HG02610 (cell line): ENCODE results near the gene MARVELD1.

Experiments
- ATAC-seq: cut with Tn5 transposase; IDR thresholded peaks from one replicate; pipeline ENCODE4 v1.9.1; 2021; ENCODE audit warnings: mild to moderate bottlenecking, moderate library complexity; ENCODE audit not compliant: unreplicated experiment

Gene MARVELD1

DNA sequence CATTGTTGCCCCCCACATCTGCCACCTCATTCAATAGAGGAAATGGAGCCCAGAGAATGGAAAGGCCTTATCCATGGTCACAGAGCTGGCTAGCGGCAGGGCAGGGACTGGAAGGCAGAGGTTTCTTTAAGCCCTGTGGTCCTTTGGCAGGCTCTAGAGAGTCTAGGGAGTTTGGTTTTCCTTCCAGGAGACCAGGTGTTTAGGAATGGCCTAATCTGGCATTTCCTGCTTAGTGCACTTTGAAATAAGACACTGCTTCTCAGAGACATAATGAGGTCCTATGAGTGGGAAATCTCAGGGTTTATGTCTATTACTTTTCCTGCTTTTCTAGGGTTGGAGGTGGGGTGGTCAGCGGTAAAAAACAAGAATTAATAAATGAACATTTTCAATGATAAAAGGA lies 6.1 kb downstream of the MARVELD1 start:
- no peak for ATAC-seq

DNA sequence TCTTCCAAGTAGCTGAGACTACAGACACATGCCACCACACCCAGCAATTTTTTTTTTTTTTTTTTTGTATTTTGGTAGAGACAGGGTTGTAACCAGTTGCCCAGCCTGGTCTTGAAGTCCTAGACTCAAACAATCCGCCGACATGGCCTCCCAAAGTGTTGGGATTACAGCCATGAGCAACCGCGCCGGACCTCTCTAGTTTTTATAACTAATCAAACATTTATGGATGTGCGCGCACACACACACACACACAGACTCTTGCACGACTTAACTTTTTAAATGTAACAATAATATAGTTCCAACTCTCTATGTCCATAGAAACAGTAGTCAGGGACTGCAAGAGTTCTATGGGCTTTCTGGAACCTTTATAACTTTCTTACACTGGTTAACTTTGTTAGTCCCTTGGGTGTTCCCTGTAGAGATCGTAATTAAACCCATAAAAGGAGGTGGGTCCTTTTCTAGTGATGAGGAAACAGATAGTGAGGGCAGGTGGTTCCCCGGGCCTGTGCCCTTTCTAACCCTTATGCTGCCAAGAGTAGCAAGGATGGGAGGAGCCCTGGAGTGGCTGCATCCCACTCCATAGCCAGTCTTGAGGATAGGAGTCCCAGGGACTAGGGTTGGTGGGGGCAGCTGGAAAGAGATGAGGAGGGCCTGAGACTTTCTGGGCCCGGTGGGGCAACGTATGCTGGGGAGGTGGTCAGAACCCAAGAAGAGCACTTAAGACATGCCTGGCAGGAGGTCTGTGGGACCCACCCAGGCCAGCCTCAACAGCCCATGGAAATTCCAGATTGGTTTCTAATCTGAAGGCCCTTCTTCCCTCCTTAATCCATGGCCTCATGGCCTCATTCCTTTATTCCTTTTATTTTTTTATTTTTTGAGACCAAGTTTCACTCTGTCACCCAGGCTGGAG lies 8.6 kb downstream of the MARVELD1 start:
- ATAC-seq = no peak

DNA sequence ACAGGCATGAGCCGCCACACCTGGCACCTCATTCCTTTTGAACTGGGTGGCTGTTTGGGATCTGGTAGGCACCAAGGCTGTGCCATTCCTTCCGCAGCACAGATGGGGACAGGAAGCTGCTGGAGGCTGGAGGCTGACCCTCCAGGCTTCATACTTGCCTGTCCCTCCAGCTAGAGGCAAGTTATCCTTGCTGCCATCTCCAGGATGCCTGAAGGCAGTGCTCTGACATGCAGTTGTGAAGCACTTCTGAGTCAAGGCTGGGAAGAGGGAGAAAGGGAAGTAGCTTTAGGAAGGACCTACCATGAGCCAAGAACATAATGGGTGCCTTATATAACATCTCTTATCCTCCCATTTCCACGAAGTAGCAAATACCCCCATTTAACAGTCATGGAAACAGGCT lies 9.5 kb downstream of the MARVELD1 start:
- ATAC-seq = no peak

DNA sequence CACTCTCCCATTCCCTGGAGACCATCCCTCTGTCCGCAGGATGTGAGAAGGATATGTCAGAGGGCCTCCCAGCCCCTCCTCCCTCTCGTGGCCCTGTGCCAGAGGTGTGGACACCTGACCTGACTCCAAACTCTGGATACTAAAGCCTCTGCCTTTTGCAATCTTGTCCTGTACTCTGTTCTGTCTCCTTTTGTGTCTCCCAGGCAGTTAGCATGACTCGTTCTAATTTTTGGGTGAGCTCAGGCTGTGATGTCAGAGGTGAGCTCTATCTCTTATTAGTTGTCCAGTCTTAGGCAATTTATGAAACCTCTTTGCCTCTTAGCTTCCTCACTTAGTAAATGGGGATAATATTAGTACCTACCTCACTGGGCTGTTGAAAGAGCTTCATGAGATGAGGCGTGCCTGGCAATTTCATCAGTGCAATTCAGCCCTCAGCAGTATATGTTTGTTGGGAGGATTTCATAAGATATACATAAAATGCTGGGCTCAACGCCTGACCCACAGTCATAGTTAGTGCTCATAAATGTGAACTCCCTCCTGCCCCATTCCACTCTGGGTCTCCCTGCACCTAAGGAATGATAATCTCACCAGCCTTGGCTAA lies 10.9 kb downstream of the MARVELD1 start:
- ATAC-seq = no peak

DNA sequence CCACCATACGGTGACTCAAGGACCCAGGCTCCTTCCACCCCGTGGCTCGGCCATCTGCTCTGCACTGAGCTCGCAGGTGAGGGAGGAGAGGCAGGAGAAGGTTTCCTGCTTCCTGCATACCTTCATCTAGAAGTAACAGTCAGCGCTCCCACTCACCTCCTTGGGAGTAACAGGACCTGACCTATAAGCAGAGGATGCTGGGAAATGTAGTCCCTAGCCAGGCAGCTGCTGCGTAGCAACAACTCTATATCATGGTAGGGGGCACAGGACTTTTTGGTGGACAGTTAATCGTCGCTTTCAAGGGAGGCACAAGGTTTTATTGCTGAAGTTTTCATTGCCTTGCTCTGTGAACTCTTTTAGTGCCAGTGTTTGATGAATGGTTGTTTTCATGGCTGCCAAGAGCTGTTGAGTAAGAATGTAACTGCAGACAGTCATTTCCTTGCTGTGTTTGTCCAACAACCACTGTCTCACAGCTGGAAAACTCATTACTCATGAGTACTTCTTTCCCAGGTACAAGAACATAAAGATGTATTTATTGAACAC lies 13.2 kb downstream of the MARVELD1 start:
- ATAC-seq = no peak

DNA sequence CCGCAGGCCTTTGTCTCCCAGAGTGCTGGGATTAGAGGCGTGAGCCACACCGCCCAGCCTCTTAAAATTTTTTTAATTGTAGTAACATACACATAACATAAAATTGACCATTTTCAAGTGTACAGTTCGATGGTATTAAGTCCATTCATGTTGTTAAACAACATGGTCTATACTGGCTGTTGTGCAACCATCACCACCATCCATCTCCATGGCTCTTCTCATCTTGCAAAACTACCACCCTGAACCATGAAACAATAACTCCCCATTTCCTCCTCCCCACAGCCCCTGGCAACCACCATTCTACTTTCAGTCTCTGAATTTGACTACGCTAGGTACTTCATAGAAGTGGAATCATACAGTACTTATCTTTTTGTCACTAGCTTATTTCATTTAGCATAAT lies 15.5 kb downstream of the MARVELD1 start:
- ATAC-seq = no peak

DNA sequence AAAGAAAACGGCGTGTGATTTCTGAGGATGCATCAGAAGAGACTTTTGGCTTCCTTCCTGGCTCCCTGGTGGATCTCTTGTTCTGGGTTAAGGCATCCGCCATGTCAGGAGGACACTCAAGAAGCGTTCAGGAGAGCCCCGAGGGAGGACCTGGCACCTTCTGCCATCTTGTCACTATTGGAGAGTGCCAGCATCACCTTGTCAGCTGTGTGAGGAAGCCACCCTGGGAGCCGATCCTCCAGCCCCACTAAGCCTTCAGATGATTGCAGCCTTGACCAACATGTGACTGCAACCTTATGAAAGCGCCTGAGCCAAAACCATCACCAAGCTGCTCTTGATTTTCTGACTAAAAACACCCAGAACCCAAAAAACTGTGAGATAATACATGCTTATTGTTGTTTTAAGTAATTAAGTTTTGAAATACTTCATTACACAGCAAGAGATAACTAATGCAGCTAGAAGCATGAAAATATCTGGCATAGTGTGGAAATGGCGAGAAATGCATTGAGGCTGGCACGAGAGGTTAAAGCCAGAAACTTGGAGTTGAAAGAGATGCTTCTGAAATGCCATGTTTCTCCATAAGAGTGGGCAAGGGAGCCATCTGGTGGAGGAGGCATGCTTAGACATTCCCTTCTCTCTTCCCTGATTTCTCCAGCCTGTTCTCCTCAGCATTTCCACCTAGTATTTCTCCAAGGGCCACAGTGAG lies 18.0 kb downstream of the MARVELD1 start:
- no peak for ATAC-seq

DNA sequence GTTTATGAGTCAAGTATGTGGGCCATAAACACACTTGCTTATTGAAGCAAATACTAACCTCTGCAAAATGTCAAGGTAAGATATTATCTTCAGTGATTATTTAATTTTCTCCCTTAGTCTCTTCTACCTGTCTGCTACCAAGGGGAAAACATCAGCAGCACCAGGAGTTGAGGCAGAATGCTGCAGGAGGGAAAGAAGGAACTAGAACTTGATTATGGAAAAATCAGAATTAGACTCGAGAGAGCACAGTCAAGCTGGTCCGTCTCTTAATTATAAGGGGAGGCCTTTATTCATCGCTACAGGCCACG lies 18.5 kb downstream of the MARVELD1 start:
- no peak for ATAC-seq

DNA sequence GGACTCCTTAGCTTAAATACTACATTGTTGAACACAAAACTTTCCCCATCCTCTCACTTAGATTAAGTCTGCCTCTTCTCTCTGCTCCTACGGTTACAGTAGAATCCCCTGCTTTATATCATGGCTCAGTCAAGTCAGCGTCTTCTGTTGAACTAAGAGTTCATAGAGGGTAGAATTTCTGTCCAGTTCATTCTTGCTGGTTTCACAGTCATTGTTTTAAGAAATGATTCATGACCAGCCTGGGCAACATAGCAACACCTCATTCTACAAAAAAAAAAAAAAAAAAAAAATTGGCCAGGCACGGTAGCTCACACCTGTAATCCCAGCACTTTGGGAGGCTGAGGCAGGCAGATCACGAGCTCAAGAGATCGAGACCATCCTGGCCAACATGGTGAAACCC lies 19.7 kb downstream of the MARVELD1 start:
- no peak for ATAC-seq

DNA sequence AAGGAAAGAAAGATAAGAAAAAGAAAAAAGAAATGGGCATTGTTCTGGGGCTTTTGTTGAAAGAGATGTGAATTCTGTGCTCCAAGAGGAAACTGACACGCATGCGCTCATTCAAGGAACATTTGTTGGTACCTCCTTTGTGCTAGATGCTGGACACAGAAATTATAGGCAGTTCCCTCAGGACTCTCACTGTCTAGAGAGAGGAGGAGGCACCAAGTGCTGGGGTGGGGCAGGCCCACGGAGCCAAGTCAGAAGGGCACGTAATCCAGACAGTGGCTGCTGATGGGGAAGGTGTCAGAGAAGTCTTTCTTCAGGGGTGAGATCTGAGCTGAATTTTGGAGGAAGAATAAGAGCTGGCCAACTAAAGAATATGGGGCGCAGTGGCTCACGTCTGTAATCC lies 20.5 kb downstream of the MARVELD1 start:
- no peak for ATAC-seq

DNA sequence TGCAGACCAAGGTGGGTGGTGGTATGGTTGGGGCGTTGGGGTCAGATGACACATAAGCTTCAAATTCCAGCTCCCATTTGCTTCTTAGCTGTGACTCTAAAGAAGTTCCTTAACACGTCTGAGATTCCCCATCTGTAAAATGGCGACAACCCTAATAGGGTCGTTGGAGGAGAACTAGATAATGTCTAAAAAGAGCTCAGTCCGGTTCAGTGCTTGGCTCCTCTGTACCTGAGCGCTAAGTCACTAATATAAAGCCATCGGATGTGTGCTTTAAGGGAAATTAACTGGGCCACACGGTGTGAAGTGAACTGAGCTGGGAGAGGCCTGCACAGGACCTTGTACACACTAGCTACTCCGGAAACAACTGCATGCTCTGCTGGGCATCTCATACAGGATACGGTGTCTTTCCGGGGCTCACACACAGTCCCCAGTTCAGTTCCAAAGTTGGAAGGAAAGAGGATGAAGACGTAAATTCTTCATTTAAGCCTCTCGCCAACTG lies 22.9 kb downstream of the MARVELD1 start:
- ATAC-seq = peak; percentile 40

DNA sequence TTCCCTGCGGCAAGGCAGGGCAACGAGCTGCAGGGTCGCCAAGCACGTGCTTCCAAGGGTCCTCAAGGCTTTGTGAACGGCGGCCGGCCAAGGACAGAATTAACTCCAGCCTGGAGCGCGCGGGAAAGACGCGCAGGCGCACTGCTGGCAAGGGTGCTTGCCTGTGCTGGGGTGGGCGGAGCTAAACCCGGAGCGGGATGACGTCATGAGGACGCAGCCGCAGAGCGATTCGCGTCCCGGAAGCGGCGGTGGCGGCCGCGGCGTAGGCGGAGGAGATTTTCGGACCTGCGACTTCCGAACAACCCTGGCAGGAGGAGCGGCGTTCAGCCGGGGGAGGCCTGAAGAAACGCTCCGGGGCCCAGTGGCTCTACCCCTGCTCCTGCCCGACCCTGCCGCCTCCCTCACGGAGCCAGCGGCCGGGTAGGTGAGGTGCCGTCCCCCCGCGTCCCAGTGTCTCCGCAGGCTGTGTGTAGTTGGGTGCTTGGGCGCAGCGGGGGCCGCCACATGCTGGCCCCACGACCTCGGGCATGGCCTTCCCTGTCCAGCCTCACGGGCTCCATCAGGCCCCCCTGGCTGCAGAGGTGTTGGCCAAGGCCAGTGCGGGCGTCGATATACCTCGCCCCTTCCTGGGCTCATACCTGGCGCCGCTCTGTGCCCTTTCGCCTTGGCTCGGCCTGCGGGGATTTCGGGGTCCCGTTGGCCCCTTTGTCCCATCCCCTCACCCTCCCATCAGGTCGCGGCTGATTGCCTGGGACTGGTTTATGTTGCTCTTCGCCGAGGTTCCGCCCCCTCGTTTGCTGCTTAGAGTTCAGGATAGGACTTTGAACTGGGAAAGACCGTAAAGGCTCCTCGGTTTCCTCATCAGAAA lies 23.6 kb downstream of the MARVELD1 start, which contains the start of gene ZFYVE27:
ZFYVE27 (plus strand) TSS at position 227 of the 868 bp plus-strand sequence. CDS start 1,350 bp downstream, outside the sequence.
- ATAC-seq = peak; percentile 79

DNA sequence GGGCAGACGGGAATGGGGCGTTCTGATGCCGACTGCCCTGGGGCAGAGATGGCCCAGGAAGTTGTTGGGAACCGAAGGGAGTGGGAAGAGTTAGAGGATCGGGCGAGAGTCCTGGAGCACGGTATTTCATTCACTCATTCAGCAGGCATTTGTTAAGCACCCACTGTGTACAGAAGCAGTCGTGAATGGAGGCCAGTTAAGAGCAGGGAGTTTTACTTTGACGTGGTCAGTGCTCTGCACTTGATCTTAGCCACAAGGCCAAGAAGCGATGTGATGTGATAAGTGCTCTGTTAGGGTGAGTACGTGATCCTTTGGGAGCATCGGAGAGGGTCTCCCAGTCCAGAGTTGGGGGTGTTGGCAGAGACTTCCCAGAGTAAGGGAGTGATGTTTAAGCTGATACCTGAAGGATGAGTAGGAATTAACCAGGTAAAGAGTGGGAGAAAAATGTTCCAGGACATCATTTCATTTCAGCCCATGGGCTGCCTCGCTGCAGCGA lies 24.3 kb downstream of the MARVELD1 start:
- peak; percentile 15 for ATAC-seq

DNA sequence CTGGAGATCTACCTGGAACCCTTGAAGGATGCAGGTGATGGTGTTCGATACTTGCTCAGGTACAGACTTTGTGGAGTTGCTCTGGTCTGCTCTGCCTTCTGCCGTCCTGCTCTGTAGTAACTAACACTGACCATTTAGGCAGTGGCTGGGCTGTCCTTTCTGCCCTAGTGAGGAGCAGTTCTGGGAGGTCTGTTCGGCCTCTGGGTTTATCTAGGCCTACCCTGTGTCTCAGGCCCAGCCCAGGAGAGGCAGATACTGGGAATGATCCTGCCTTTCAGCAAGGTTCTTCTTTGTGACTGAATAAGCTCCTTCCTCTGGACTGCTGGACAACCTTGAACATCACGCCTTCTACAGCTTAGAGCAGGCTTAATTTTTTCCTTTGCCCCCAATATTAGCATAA lies 25.1 kb downstream of the MARVELD1 start:
- ATAC-seq = no peak

DNA sequence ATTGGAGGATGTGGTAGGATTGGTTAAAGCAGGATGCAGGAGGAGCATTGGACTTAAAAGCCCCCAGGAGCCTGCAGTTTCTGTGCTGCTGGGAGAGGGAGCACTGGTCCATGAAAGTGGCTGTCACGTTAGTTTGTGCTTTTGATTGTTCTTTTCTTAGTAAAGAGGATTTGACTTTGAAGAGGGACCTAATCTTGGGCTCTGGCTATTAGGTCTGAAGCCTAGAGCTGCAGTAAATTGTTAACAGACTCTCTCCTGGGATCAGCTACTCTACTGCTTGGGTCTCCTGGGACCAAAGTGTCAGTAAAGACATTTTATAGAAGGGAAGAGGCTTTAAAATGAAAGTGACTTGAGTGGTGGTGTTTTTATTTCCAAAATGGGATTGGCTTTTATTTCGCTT lies 27.1 kb downstream of the MARVELD1 start:
- no peak for ATAC-seq

DNA sequence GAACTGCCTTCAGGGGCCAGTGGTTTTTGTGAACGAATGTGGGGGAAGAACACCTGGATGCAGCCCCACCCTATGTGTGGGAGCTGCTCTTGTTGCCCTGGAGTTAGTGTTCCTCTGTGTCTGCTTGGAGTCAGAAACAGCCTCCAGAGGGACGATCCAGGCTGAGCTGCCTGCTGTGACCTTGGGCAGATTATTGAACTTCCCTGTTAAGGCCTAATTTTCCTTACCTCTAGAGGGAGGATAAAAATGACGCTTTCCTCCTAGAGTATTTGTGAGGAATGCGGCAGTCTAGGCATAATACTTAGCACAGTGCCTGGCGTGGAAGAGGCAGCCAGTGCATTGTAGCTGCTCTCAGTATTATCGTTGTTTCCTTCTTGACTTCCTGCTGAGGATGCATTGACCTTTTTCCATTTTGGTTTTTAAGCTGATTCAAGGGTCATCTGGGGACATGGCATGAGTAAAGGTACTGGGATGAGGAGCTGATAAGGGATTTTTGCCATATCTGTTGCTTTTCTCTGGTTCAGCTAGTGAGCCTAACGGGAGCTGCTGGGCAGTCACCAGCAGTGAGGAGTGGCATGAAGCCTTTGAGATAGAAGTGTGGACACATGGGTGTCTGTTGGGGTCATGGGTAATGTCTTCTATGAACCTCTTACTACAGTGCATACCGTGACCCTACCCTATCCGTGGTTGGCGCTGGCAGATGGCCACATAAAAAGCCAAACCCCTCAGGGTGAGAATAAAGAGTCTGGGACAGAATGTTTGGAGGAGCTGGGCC lies 29.8 kb downstream of the MARVELD1 start:
- ATAC-seq = no peak

DNA sequence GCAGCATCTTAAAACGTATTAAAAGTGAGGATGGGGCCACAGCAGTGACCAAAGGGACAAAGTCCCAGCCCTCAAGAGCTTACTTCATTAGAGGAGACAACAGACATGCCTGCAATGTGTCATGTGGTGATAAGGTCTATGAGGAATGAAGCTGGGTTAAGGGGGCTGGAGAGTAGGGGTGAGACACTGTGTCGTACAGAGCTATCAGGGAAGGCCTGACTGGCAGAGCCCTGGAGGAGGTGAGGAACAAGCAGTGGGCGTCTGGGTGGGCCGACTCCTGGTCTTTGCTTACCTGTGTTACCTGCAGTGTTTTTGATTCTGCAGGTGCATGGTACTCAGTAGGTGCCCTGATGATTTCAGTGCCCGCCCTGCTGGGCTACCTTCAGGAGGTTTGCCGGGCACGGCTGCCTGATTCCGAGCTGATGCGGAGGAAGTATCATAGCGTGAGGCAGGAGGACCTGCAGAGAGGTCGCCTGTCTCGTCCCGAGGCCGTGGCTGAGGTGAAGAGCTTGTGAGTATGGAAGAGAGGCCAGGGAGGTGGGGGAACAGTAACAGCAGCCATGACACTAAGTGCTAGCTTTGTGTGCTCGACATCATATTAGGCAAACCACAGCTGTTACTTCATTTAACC lies 31.0 kb downstream of the MARVELD1 start:
- no peak for ATAC-seq

DNA sequence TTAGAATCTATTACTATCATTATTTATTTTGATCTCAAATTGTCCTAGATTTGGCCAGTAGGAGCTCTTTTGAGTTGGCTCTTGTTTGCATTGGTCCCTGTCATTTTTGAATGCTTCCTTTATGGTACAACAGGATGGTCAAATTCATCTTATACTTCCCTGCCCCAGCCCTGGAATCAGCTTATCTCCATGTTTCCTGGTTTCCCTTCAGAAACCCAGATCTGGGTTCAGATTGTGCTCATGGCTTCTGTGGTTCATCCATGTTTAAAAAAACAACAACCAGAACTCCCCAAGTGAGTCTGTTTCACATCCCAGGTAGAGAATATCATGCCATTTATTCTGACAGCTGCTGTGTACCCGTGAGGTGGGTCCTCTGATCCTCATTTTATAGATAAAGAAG lies 34.0 kb downstream of the MARVELD1 start:
- ATAC-seq = no peak

DNA sequence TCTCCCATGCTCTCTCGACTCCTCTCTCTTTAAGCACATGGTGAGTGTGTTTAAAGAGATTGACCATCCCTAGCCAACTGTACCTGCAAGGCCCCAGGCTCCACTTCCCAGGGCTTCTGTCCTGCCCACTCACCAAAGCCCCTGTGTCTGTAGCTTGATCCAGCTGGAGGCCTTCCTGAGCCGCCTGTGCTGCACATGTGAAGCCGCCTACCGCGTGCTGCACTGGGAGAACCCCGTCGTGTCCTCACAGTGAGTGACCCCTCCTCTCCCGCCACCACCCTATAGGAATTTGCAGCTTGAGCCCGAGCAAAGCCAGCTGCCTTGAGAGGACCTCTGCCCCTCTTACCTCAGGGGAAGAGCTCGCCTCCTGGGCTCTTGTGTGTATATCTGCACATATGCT lies 34.6 kb downstream of the MARVELD1 start:
- ATAC-seq = no peak
